A204.1 (cell line): ENCODE measurements around the gene PHC2.

Experiments
- FAIRE-seq: peaks from 2 replicates; lab custom pipeline; 2012; peaks lifted over from hg19 to GRCh38; lab: Jason Lieb, UNC

PHC2 gene

GRCh38 chr1:33388805-33389771, 41.8 kb downstream of the PHC2 start:
- FAIRE-seq, result no peak

DNA sequence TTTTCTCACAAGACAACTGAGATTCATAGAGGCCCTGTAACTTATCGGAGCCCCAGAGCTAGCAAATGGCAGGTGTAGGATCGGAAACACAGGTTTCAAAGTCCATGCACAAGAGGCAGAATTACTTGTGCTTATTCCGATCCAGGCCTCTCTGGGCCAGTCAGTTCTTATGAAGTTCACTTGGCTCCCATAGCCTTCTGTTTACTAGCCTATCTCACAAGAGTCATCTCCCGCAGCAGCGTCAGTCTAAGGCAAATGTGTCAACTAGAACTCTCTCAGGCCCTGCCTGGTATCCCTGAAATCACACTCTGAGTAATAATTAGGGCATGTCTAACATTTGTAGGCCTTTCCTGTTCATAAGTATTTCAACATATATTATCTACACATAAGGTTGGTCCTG, 43.3 kb downstream of the PHC2 start:
- FAIRE-seq, result no peak

DNA sequence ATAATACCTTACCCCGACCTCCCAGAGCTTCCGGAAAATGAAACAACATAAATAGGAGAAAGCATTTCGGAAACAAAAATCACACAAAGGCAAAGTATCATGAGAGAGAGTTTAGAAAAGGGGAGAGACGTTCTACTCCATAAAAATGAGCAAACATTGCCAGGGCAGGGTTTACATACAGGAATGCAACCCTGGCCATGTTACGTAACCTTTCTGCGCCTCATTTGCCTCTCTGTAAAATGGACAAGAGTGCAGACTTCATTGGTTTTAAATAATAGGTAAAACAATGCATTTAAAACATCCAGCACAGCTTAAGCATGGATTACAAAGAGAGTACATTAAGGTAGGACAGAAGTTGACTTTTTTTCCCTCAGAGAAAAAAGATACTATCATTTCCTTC, 45.6 kb downstream of the PHC2 start:
- FAIRE-seq, result no peak

DNA sequence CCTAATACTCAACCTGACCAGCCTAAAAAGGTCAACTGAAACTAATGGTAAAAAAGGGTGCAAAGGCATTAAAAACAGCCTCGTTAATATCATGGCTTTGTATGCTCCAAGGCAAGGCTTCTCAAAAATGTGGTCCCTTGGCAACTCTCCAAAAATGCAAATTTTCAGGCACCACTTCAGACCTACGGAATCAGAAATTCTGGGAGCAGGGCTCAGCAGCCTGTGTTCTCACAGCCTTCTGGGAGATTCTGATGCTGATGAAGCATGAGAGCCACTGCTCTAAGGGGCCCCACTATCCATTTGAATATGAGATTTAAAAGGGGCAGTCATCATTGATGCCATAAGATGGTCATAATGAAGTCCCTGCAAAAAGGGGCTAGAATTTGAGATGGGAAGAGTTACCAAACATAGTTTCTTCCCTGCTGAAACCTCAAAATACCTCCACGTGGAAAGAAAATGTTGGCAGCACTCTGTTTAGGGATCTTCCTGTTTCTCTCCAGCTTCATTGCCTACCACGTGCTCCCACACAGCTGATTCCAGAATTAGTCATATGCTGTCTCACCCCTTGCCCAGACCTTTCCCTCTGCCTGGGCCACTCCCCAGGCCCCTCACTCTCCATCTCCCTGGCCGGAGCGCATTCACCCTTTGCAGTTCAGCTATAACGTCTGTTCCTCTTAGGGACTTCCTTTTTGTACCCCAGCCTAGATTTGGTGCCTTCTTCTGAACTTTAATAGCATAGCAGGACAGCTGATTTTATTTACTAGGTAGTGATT, 46.7 kb downstream of the PHC2 start:
- FAIRE-seq, result no peak

DNA sequence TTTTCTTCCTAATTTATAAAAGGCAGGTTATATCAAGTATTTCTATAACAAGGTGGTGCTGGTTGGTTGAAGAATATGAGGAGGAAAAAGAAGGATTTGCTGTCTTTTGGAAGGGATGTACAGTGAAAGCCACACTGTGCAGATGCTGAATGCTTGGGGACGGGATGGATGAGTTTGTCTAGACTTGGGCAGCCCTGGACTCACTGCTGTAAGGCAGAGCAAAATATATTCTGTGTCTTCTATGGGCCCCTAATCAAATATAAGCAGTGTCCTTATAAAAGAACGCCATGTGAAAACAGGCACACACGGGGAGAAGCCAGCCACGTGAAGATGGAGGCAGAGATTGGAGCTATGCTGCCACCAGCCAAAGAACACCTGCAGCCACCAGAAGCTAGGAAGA, 47.4 kb downstream of the PHC2 start:
- FAIRE-seq, result no peak

- FAIRE-seq, result no peak
Measured at GRCh38 chr1:33382661-33383415, 48.1 kb downstream of the PHC2 start.

DNA sequence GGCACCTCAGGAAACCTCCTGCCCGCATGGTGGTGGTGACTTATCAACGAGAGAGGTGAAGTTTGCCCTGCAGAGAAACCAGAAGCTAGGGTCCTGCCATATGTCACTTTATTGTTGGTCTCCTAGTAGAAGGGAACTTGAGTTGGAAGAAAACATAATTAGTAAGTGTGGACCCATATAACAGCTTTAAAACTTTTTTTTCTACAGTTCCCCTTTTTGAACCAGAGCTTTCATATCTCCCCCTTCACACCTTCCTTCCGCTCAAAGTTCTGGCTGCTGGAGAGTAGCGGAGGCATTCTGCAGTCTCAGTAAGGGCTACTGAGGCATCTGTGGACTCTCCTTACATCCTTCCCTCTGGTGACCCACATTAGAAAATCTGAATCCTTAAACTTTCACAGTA, 48.9 kb downstream of the PHC2 start:
- no peak for FAIRE-seq

GRCh38 chr1:33380811-33381210, 50.1 kb downstream of the PHC2 start:
- no peak for FAIRE-seq

GRCh38 chr1:33379631-33380354, 51.1 kb downstream of the PHC2 start:
- FAIRE-seq, result no peak

DNA sequence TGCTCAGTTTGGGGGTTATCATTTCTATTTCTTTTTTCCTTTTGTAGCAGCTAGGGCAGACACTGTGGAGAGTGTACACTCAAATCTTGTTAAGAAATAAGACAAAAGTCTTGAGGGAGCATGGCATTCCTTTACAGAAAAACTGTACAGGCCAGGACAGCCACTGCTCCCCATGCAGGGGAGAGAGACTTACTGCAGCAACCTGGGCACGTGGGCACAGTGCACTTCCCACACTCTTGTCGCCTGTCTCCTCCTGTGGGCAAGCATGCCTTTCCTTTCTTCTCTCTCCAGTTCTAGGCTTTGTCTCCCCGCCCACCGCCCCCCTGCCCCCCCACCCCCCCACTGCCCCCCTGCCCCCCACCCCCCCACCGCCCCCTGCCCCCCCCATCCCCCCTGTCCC, 51.9 kb downstream of the PHC2 start:
- no peak for FAIRE-seq

DNA sequence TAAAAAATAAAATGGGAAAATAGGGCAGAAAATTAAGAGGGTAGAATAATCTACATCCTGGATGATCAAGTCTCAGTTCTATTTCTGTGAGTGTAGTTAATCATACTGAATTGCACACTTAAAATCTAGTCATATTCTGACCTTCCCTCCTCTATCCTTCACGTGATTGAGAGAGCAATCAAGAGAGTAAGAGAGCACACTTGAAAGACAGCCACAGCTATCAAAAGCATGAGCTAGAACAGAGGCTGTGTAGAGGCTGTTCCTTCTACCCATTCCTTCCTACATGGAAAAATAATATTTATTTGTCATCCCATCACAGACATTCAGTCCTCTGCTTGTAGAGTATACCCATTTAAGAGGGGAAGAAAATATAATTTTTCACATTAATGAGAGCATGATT, 52.4 kb downstream of the PHC2 start:
- no peak for FAIRE-seq

- no peak for FAIRE-seq
Measured at GRCh38 chr1:33377756-33378155, 53.1 kb downstream of the PHC2 start.

DNA sequence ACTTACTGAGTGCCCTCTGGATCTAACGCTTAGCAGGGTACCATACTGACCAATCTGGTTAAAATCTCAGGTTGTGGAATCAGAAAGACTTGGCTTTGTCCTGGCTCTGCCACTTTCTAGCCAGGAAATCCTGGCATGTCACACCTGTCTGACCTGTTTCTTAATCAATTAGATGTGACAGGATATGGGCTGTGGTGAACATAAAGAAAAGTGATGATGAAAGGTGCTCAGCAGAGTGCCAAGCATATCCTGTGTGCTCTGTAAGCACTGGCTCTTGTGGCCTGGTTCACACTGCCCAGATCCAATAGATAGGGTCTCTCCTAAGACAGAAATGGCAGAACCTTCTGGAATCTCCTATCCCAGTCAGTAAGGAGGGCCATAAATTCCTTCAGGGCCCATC, 53.9 kb downstream of the PHC2 start:
- FAIRE-seq, result no peak

DNA sequence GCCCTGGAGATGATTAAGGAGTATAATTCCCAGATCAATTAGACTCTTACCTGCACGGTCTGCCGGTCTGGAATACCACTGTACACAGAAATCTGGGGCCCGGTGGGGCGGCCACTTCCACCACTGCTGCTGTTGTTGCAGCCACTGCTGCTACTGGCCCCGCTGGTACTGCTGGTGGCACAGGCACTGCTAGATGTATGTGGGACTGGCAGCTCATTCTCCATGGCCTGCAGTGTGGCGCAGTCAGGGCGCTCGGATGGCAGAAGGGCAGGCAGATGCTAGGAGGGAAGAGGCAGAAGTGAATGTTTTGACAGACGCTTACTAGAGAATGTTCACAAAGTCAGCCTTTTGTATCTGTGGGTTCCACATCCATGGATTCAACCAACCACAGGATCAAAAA, 55.6 kb downstream of the PHC2 start:
- no peak for FAIRE-seq

GRCh38 chr1:33374336-33375105, 56.4 kb downstream of the PHC2 start:
- no peak for FAIRE-seq

DNA sequence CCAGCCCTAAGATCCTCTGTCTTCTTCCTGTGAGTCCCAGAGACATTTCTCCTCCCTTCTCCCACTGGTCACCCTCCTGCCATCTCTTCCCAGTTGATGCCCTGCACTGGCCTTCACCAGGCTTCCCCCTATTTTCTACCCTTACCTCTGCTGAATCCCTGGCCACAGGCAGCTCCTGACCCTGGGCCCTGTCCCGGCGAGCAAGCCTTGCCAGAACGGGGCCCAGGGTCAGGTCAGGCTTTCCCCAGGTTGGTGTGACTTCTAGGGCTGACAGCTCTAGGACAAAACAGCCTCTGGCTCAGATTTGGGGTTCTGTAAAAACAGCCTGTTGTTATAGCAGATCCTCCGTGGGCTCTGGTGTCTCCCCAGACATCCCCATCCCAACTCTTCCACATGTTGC, 57.3 kb downstream of the PHC2 start:
- FAIRE-seq, result no peak

DNA sequence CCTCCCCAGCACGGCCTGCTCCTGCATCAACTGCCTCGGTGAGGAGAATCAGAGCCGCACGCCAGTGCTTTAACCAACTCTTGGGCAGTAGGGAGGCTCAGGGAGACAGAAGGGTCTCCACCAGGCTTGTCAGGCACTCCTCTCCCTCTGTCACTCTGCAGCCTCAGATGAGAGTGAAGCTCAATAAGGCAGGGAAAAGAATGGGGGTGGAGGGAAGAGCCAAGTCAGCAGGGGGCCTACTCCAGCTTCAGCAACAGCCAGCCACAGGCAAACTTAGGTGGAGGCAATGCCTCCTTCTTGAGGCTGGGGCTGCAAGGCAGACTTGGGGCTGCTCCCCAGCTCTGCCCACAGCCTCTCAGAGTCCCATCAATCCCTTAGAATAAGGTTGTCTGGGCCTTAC, 58.2 kb downstream of the PHC2 start:
- FAIRE-seq, result no peak

DNA sequence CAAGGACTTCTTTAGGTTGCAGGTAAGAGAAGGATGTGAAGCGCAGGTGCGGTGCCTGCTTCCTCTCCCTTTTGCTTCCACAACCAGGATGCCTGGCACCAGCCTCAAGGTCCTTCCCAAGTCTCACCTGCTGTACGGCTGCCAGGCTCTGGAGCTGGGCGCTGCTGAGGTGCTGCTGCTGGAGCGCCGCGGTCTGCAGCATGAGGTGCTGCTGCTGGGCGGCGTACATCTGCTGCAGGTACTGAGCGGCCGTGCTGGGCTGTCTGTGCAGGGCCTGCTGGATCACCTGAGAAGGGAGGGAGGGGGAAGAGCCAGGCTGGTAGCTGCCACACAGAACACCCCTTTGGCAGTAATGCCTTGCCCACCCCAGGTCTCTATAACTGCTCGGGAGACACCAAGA, 58.7 kb downstream of the PHC2 start:
- no peak for FAIRE-seq

- no peak for FAIRE-seq
Measured at GRCh38 chr1:33371334-33371733, 59.6 kb downstream of the PHC2 start.

DNA sequence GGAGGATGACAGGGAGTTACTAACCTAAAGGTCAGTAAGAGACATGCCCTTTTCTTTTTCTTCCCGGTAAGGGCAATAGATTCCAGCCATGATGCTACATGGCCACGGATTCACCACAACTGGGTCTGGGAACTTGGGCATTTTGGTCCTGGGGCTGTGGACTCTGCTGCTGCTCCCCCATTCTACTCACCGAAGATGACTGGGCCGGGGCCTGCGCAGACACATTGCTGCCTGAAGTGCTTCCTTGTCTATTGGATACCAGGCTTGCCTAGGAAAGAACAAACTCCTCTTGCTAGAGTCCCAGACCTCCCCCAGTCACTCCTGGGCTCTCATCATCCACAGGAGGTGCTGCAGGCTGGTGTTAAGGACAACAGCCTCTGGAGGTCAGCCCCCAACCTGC, 60.1 kb downstream of the PHC2 start:
- FAIRE-seq, result no peak

DNA sequence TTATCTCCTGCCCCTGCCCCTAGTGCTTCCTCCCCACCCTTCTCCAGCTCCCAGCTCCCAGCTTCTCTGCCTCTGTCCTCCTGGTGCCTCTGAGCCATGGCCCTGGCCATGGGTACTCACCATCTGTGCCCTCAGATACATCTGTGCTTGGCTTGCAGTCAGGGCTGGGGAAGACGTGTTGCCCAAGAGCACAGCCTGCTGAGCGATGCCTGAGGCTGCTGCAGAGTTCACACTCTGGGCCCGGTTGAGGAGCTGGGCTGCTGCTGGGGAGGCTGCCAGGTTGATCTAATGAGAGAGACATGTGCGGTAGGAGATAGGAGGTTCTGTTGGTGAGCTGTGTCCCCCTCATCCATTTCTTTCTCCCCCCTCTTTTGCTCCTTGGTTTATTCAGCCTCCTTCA, 60.6 kb downstream of the PHC2 start:
- FAIRE-seq, result no peak
